HG02763 (cell line): Measurements from ENCODE around the gene ARL3.
A peak's percentile ranks its signal among the peaks of the same experiment; 100 is the strongest.

Experiments
- ATAC-seq: cut with Tn5 transposase; IDR thresholded peaks from one replicate; pipeline ENCODE4 v1.9.1; 2021; ENCODE audit warnings: mild to moderate bottlenecking, moderate library complexity; ENCODE audit not compliant: unreplicated experiment

ARL3 gene

DNA sequence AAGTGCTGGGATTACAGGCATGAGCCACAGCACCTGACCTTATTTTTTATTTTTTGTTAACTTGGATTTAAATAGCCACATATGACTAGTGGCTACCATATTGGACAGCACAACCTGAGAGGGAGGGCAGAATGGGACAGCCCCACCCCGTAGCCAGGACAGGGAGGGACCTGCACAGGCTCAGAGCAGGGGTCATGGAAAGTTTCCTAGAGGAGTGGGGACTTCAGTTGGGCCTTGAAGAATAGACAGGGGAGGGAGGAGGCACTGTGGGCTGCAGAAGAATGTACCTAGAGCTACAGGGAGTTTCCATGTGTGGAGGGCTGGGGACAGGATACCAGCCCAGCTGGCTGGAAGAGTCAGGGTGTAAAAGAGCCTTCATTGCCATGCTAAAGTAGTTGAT, 61.1 kb downstream of the ARL3 start:
- no peak for ATAC-seq

DNA sequence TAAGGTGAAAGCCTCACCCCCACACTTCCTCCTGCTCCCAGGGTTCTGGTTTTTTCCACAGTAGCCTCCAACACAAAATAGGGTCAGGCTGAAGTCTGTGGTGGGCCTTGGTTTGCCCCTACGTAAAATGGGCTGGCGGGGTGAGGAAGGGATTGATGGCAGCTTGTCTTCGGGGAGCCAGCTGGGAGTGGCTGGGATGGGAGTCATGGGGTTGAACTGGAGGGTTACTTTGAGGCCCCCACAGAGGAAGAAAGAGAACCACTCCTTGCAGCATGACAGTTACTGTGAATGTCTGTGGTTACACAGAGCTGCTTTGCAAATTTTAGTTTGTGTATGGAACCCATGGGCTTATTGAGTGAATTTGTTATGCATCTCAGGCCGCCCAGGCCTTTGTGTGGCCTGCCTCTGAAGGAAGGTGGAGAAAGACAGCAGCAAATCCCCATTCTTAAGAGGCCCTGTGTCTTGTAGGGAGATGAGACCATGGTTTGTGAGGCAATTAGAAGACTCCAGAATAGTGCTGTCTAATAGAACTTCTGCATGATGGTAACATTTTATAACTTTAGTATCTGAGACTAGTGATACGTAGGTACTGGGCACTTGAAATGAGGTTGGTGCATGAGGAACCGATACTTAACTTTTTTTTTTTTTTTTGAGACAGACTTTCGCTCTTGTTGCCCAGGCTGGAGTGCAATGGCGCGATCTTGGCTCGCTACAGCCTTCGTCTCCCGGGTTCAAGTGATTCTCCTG, 61.9 kb downstream of the ARL3 start:
- peak; percentile 39 for ATAC-seq

DNA sequence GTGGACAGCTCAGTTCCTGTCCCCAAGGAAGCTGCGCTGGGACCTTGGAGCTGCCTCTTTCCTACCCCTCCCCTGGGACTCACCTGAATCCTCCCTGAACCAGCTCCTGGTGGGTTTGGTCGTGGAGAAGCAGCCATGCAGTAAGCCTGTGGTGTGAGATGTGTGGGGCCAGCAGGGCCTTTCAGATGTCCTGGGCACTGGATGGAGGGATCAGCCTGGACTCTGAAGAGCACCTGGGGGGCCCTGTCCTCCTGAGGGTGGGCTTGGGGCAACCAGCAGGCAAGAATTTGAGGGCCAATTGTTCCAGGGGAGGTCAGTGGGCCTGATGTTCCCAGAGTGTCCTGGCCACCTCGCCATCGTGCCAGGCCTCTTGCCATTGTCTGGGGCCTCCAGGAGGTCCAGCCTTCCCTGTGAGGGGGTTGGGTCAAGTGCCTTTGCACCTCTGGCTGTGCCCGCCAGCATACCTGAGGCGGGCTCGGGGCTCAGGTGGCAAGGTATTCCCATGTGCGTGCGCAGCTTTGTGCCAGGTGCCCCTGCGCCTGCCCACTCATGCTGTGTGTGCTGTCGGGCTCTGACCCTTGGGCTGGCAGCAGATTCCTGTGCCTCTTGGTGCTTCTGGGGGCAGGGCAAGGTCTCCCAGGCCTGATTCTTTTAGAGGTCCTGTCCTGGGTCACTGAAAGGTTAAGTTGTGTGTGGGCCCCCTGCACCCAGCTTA, 62.6 kb downstream of the ARL3 start:
- no peak for ATAC-seq

DNA sequence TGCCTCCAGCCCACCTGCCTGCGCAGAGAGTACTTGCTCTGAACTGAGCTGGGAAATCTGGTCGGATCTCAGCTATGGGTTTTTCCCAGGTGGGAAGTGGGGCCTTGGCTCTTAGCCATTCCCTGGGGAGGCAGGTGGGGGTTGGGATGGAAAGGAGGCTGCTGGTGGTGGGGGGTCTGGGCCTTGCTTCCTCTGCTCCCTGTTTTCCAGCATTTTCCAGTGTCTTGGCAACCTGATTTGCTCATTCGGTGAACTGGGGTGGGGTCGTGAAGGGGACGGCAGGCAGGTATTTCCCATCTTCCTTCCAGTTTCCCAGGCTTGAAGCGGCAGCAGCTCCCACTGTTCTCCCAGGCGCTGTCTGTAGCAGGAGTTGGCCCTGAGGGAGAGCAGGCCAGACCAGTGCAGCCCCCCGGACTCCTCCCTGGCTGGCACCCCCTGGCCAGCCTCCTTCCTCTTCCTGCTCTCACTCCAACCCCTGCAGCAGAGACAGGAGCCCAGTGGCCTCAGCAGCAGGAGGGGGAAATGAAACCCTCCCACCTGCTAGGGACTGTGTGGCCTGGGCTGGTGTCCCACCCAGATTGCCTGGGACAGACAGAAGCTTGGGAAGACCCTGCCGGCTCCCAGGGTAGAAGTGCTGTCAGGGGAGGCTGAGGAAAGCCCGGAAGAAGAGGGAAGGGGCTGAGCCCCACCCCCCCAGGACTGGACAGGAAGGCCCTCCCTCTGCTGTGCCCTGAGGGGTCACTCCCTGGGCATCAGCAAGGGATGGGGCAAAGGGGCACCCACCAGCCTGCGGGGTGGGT, 63.3 kb downstream of the ARL3 start:
- ATAC-seq: no peak

DNA sequence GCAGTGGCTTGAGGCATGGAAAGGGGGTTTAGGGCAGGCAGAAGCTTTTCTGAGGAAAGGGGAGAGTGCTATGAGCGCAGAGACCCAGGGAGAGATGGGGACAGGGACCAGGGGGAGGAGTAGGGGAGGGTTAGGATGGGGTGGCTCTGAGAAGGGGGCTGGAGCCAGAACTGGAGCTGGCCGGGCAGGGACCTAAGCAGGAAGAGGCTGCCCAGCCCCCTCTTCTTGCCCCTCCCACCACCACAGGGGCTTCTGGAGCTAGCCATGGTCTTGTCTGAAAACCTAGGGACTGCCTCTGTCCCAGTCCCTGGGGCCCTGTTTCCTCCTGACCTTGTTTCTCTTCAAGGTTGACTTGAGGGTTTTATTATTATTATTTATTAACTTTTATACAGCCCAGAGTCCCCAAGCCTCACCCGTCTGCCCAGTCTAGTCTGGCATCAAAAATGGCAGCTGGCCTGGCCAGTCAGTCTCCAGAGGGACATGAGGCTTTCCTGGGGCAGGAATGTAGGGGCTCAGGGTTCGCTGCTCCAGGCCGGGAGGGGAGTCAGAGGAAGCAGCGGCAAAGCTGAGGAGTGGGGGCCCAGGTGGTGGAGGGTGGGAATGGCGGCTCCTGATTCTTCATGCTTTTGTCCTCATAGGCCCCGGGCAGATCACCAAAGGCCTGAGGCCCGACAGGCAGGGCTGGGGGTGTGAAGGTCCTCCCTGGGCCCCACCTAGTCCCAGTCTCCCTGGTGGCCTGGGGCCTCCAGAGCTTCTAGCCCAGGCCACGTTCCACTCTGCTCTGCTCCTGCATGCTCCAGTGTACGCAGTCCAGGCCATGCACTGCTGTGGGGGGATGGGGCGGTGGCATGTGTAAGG, 64.2 kb downstream of the ARL3 start:
- ATAC-seq: no peak

DNA sequence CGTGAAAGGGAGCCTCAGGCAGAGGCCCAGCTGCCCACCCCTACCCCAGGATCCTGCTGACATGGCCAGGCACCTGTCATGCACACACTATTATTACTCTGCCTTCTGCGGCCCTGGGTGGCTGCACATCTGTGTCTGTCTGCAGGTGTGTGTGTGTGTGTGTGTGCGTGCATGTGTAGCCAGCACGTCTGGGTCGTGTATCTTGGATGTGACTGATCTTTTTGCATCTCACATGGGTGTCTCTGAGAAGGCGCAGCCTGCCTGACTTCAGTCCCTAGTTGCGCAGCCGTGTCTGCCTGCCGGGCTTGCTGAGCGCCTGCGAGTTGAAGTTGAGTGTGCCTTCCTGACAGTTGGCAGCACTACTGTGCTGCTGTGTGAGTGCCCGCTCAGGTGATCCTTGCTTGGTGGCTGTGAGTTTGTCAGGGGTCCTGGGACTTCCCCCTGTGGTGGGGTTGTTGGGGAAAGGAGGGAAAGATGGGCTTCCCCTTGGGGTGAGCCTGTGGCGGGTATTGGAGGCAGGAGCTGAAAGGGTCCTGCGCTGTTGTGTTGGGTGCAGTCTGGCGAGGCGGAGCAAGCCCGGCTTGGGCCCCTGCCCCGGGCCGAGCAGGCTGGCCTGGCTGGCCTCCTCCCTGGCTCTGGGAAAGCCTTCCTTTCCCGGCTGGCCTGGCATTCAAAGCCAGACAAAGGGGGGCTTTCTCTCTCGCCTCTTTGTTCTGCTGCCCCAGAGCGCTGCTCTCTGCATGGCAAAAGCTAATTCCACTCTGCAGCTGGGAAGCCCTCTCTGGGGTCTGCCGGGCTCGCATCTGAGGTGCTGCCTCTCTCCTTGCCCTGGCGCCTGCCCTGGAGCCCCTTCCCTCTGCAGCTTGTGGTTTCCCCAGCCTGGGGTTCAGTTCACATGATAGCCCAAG, 65.1 kb downstream of the ARL3 start:
- no peak for ATAC-seq

DNA sequence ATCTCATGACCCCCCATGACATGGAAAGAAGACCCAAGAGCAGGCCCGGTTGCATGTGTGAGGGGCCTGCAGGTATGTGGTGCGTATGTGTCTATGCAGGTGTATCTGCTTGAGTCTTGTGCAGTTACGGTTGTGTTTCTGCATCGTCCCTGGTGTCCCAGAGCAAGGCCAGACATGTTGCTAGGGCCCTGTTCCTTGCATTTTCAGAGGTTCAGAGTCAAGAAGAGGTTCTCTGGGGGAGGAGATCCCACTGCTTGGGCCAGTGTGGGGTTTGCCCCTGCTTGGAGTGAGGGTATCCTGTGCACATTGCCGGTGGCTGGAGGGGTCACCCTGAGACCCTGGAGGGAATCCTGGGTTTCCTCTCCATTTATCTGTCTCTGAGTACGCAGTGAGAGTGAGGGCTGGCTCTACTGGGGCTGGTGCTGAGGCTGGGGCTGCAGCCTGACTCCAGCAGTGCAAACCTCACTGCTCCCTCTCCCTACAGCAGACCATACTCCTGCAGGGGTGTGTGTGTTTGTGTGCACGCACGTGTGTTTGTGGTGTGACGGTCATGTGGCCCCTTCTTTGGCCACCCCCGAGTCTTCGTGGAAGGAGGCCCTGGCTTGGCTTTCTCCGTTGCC, 65.8 kb downstream of the ARL3 start:
- no peak for ATAC-seq

DNA sequence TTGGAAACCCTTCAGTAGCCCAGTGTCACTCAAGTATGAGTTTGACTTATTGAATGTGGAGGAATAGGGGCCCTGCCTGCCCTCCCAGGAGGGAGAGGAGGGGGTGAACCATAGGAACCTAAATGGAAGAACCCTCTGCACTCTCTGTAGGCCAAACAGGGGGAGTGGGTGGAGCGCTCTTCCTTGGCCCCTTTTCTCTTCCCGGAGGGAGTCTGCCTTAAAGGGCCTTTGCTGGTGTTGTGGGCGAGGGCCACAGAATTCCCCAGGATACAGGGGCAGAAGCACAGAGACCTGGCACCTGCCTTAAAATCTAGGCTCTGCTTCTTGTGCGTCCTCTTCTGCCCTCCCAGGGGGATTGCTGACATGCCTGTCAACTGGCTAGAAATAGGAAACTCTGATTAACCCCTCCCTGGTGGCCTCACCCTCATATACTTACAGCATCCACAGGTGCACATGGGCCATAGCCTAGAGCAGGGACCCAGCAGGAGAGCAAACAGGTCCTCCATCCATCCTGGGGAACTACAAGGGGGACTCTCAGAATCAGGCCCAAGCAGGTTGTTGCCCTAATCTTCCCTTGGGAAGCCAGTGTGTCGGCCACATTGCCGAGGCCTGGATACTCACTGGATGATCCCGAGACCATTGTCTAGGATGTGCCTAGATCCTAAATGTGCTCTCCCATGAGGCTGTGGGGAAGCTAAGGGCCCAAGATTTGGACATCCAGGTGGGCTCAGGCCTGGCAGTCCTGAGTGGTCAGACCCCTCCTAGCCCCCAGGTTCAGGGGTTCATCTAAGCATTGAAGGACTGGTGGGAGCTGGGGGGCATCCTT, 66.5 kb downstream of the ARL3 start:
- no peak for ATAC-seq

DNA sequence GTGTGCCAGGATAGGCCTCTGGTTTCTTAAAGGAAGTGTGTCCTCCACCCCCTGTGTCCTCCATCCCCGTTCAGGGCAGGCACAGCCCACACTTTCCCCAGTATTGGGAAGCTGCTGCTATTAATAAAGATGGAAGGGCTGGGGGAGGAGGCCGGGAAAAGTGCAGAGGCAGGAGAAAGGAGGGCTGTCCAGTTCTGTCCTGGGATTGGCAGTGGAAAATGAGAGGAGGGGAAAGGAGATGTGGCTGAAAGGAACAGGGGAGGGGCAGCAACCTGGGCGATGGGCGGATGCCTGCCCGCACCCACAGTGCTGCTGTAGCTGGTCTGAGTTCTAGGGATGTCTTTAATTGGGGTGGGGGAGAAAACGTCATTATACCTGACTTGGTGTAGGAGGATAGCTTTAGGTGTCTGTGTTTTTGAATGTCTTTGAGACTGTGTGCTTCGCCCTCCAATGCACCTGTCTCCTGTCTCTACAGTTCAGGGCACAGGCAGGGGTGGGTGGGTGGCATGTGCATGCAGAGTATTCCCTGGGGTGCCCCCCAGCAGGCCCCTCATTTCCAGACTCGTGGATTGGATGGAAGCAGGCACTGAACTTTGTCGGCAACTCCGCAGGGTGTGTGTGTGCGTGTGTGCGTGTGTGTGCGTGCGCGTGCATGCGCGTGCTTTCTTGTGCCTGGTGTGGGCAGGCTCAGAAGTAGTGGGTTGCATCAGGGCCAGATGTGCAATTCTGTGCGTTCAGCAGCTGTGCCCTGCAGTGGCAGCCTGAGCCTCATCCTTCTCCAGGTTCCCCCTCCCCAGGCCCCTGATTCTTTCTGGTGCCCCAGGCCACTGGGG, 67.4 kb downstream of the ARL3 start:
- no peak for ATAC-seq

DNA sequence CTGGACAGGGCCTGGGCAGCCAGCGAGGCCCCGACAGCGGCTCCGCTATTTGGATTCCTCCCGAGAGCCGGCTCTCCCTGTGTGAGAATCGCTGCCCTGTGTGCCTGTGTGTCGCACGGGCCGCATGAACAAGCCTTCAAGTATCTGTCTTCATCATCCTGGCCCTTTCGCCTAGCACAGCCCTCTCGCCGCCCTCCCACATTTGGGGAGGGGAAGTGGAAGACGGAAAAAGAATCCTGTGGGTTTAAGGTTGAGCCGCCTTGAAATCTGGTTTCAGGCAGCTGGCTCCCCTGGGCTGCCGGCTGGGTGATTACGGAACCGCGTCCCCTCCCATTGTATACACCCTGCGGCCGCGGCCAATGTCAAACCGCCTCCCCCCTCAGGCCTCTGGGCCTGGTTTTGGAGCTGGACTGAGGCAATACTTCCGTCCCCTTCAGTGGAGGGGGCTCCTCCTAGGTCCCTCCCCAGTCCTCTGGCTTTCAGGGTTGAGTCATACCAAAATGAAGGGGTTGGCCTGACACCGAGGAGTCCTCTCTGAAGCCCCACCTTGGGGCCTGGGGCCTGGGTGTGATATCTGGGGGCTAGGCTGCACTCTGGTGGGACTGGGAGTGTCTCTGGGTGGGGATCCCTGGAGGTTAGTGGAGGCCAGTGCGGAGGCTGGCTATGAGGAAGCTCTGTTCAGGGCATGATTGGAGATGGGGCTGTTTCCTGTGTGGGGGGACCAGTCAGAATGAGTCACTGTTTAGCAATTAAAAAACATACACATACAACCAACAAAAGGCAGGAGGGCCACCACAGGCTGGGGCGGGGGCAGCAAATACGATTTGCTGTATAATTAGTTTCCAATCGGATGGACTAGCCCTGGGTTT, 68.2 kb downstream of the ARL3 start:
- ATAC-seq: peak; percentile 30

DNA sequence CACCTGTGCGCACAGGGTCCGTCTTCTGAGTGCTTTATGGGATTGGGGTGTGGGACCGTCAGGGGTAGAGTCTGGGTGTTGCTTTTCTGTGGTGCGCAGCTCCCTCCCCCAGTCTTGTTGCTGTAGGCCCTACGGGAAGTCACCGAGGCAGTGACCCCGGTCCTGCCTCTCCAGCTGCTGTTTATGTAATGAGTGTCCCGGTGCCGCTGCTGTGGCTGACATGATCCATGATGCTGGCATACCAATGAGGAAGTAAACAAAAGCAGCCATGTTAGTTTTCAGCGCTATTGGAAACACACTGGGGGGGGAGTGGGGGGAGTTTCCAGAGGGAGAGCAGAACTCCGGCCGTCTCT, 68.8 kb downstream of the ARL3 start:
- ATAC-seq: no peak

DNA sequence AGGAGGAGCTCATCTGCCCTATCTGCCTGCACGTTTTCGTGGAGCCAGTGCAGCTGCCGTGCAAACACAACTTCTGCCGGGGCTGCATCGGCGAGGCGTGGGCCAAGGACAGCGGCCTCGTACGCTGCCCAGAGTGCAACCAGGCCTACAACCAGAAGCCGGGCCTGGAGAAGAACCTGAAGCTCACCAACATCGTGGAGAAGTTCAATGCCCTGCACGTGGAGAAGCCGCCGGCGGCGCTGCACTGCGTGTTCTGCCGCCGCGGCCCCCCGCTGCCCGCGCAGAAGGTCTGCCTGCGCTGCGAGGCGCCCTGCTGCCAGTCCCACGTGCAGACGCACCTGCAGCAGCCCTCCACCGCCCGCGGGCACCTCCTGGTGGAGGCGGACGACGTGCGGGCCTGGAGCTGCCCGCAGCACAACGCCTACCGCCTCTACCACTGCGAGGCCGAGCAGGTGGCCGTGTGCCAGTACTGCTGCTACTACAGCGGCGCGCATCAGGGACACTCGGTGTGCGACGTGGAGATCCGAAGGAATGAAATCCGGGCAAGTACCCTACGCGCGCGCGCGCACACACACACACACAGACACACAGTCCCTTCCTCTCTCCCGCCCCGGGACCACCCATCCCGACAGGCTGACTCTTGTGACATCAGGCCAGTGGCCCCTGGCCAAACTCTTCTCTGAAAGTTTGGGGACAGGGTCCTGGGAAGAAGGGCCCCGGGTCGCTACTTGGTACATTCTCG, 69.4 kb downstream of the ARL3 start:
- no peak for ATAC-seq

DNA sequence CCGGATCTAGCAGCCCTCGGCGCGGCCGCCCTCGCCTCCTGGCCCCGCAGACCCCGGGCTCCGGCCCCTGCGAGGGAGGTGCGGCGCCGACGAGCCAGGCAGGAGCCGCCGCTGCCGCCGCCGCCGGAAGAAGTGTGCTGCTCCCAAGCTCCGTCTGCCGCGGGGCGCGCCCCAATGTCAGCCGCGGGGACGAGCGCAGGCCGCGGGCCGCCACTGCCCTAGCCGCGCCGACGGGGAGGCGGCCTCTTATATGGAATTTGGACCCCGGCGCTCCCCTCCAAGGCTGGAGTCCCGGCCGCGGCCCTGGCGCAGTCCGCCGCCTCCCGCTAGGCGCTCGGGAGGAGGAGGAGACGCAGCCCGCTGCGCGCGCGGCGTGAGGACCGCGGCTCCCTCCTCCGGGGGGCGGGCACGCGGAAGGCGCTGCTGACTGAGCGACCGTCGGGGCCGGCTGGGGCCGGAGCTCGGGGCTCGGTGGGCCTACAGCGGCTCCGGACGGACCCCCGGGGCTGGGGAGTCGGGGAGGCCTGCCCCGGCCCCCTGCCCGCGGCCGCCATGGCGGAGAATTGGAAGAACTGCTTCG, 70.0 kb downstream of the ARL3 start, which contains the start of gene TRIM8:
TSS of gene TRIM8 (plus strand) at position 414 of the 580 bp plus-strand sequence. CDS start at position 553, 139 bp downstream.
- ATAC-seq: no peak

DNA sequence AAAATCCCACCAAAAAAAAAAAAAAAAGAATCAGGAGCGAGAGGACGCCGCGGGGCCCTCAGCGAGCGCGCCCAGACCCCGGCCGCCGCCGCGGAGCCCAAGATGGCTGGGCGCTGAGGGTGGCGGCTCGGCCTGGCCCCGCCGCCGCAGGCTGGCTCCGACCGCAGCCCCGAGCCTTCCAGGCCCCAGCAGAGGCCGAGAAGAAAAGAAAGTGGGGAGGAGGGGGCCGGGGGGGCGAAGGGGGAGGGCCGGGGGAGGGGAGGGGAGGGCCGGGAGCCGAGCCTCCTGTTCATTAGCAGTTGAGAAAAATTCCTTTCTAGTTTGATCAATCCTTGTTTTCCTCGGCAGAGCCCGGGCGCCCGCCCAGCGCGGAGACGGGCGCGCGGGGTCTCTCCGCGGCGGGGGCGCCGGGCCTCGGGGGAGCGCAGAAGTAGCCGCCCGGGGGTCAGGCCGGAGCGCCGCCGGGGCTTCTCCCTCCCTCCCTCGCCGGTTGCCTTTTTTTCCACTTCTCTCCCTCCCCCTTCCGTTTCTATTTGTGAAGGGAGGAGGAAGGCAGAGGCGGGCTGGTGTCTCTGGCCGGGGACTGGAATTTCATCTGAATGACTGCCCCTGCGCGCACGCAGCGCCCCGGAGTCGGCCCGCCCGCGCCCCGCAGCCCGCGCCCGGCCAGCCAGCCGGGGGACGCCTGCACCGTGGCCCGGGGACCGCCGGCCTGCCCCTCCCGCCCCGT, 70.7 kb downstream of the ARL3 start:
- no peak for ATAC-seq
